NCI-H748 (cell line): ENCODE results near the gene MYCBP.

Experiments
- DNase-seq: peaks from one replicate; lab custom pipeline; 2025; ENCODE audit not compliant: unreplicated experiment; lab: John Stamatoyannopoulos, UW

Gene MYCBP

DNA sequence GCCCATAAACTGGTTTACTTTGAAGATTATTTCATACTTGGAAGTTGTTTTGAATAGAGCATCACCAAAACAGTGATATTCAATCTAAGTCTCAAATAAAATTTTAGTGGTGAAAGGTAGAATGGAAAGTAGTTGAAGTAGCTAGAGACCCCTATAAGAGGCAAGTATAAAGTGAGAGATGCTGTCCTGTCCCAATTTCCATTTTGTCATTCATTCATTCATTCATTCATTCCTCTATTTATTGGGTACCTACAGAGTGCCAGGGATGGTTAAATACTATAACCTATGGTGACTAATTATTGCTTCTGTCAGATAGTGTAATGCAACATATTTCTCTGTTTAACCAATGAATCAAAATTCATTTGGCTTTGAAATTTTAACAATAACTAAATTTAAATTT lies 46.3 kb downstream of the MYCBP start:
- no peak for DNase-seq

- DNase-seq, result peak; percentile 28
Measured at GRCh38 chr1:38826262-38826661, 46.9 kb downstream of the MYCBP start.

- DNase-seq, result no peak
Measured at GRCh38 chr1:38820860-38821259, 52.3 kb downstream of the MYCBP start.

- no peak for DNase-seq
Measured at GRCh38 chr1:38819516-38819915, 53.6 kb downstream of the MYCBP start.

- no peak for DNase-seq
Measured at GRCh38 chr1:38819040-38819439, 54.1 kb downstream of the MYCBP start.

GRCh38 chr1:38818175-38818976 lies 54.8 kb downstream of the MYCBP start:
- peak; percentile 49 for DNase-seq

GRCh38 chr1:38817267-38818174 lies 55.6 kb downstream of the MYCBP start:
- DNase-seq, result no peak

DNA sequence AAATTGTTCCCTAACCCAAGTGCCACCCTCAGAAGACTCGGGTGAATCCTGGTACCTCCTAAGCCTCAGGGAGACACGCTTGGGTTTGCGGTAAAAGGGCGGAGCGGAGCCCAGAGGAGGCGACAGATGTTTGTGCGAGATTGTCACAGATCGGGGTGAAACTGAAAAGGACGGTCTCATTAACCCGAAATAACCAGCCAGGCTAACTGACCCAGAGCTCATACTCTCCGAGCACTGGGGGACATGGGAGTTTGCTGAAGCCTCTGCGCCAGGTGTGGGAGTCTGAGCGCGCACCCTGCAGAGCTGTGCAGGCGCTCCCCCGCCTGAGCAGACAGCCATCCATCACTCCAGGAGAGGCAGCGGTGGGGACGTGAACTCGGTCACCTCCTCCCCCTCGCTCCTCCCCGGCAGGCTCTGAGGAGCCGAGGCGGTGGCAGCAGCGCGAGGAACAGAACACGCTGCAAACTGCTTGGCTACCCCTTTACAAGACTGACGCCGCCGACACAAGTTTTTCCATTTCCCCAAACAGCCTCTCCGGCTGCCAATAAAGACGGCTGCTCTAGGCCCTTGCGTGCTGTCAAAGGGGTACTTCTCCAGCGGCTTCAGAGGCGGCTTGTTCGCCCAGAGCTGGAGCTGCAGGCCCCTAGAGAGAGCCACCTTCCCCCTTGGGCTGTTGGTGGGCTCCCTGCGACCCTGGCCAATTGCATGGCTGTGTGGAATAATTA lies 57.1 kb downstream of the MYCBP start:
- DNase-seq, result no peak

- no peak for DNase-seq
Measured at GRCh38 chr1:38814984-38815464, 58.1 kb downstream of the MYCBP start.

DNA sequence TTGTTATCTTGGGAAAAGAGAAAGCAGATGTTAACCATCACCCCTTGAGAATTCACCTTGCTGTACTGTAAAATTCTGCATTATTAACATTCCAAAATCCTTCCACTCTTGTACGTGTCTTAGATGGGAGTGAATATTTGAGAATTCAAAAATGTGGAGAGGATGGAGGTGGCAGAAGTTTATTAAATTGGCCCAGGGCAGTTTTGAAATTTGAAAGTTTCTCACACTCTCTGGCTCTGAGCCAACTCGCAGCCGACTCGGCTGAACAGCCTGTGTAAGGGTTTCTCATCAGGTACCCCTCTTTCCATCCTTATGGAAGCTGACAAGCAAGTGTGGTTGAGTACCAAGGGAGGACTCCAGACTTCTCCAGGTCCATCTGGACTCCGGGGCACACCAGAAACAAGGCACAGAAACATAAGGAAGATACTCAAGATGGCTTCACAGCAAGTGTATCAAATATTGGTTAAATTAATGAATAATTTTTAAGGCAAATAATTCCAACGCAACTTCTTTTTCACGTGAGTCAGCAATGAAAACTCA lies 58.6 kb downstream of the MYCBP start:
- no peak for DNase-seq

DNA sequence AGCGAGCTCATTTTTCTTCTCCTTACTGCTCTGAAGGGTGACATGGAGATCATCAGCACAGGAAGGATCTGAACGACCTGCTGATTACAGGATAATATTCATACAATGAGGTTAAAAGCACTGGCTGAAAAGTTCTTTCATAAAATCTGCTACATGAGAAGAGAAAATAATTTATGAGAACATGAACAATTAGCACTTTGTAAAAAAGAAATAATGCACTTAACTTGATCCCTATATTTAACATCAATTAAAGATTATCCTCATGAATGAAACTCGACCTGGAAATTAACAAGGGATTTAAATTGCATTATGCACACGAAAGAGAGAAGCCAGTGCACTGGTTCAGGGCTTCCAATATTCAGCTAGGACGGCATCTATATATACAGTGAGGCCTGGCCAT lies 60.2 kb downstream of the MYCBP start:
- peak; percentile 13 for DNase-seq
